CD14-positive monocyte (primary cell): ENCODE measurements around the gene PNPLA7. TPM values are rescaled to one million over a fixed set of nuclear protein-coding genes. Genes with fewer than 3 reads are reported as not detected.
A peak's percentile ranks its signal among the peaks of the same experiment; 100 is the strongest.

ENCODE experiments used
- DNase-seq, 3 donors: peaks; one replicate each; pipeline ENCODE4 v3.0.0-alpha.2; 2011 to 2022
- H2AFZ ChIP-seq: 2 replicates; pipeline ENCODE4 v1.6.0; 2012; ENCODE audit warnings: mild to moderate bottlenecking, low read depth, low read length, inconsistent platforms; ENCODE audit not compliant: insufficient read depth, poor library complexity, severe bottlenecking
- H3K27ac ChIP-seq, 2 donors: 1 replicate in 1 of 2; 2 replicates in 1 of 2; pipeline ENCODE4 v1.5.1; 2012 to 2013; ENCODE audit warnings: low read length in 2 of 2, control low read depth in 1 of 2, inconsistent platforms in 1 of 2, low read depth in 1 of 2, mild to moderate bottlenecking in 1 of 2
- H3K27me3 ChIP-seq, 2 donors: one replicate each; pipeline versions ENCODE4 v1.6.0 to v1.6.1; 2011 to 2013; ENCODE audit warnings: low read length in 2 of 2; ENCODE audit not compliant: control insufficient read depth in 2 of 2, insufficient read depth in 2 of 2
- H3K36me3 ChIP-seq, 2 donors: replicated peaks in 1 of 2; 1 replicate in 1 of 2; 2 replicates in 1 of 2; pipeline versions ENCODE4 v1.5.1 to v1.6.1; 2012 to 2013; ENCODE audit warnings: low read length in 2 of 2, control low read depth in 1 of 2, inconsistent platforms in 1 of 2, mild to moderate bottlenecking in 1 of 2; ENCODE audit not compliant: insufficient read depth in 2 of 2, control insufficient read depth in 1 of 2
- H3K4me1 ChIP-seq, 2 donors: 1 replicate in 1 of 2; 2 replicates in 1 of 2; pipeline versions ENCODE4 v1.5.1 to v1.6.1; 2012 to 2013; ENCODE audit warnings: low read length in 2 of 2, control low read depth in 1 of 2, inconsistent platforms in 1 of 2, mild to moderate bottlenecking in 1 of 2, moderate library complexity in 1 of 2; ENCODE audit not compliant: insufficient read depth in 2 of 2, control insufficient read depth in 1 of 2
- H3K4me2 ChIP-seq: replicated peaks from 2 replicates; pipeline ENCODE3; 2012; ENCODE audit warnings: low read length, moderate library complexity, mild to moderate bottlenecking; ENCODE audit not compliant: poor library complexity, severe bottlenecking; ENCODE audit errors: extremely low read depth
- H3K4me3 ChIP-seq, 3 experiments: fragments of 200-600 bp in 1 of 3; sonication (generic) in 1 of 3; replicated peaks in 1 of 3; 1 replicate in 2 of 3; 2 replicates in 1 of 3; pipeline ENCODE4 v1.5.1; 2011 to 2013; ENCODE audit warnings: low read length in 3 of 3, mild to moderate bottlenecking in 3 of 3, control low read depth in 2 of 3, low read depth in 2 of 3, inconsistent platforms in 1 of 3, moderate library complexity in 1 of 3
- H3K79me2 ChIP-seq: 2 replicates; pipeline ENCODE4 v1.6.0; 2012; ENCODE audit warnings: mild to moderate bottlenecking, control low read depth, inconsistent platforms, low read length, moderate library complexity; ENCODE audit not compliant: insufficient read depth
- H3K9ac ChIP-seq: 2 replicates; pipeline ENCODE4 v1.6.0; 2017; ENCODE audit warnings: low read length, mild to moderate bottlenecking; ENCODE audit not compliant: insufficient read depth, poor library complexity, severe bottlenecking
- H3K9me3 ChIP-seq, 2 donors: replicated peaks in 1 of 2; 1 replicate in 1 of 2; 2 replicates in 1 of 2; pipeline versions ENCODE4 v1.5.1 to v1.6.1; 2012 to 2013; ENCODE audit warnings: low read length in 2 of 2, control low read depth in 1 of 2; ENCODE audit not compliant: control insufficient read depth in 1 of 2, insufficient read depth in 1 of 2
- H4K20me1 ChIP-seq: 2 replicates; pipeline ENCODE4 v1.6.0; 2012; ENCODE audit warnings: mild to moderate bottlenecking, low read length, control low read depth, moderate library complexity; ENCODE audit not compliant: insufficient read depth
- H3K27ac Mint-ChIP-seq, 7 donors: one replicate each; pipeline ENCODE4 v1.8.0; 2020; ENCODE audit warnings: mild to moderate bottlenecking in 7 of 7, mixed read lengths in 7 of 7, moderate library complexity in 6 of 7, inconsistent platforms in 2 of 7
- H3K27me3 Mint-ChIP-seq, 3 donors: one replicate each; pipeline ENCODE4 v1.8.0; 2021 to 2022; ENCODE audit warnings: low read depth in 3 of 3, mild to moderate bottlenecking in 3 of 3, mixed read lengths in 3 of 3, moderate library complexity in 3 of 3, inconsistent platforms in 1 of 3
- H3K36me3 Mint-ChIP-seq, 2 donors: one replicate each; pipeline ENCODE4 v1.8.0; 2020; ENCODE audit warnings: mixed read lengths in 2 of 2, inconsistent platforms in 1 of 2, mild to moderate bottlenecking in 1 of 2
- H3K4me1 Mint-ChIP-seq: one replicate; pipeline ENCODE4 v1.8.0; 2020; ENCODE audit warnings: mild to moderate bottlenecking, mixed read lengths
- H3K4me3 Mint-ChIP-seq, 2 donors: one replicate each; pipeline ENCODE4 v1.8.0; 2020; ENCODE audit warnings: mild to moderate bottlenecking in 2 of 2, mixed read lengths in 2 of 2, moderate library complexity in 1 of 2
- H3K9me3 Mint-ChIP-seq, 7 donors: one replicate each; pipeline ENCODE4 v1.8.0; 2020 to 2022; ENCODE audit warnings: mixed read lengths in 7 of 7, mild to moderate bottlenecking in 6 of 7, moderate library complexity in 6 of 7, inconsistent platforms in 2 of 7
- WGBS: methylation state at CpG from one replicate; pipeline ENCODE4 v1.1.5; 2013; ENCODE audit warnings: missing lambda C conversion rate; ENCODE audit not compliant: insufficient coverage; 5-methylcytosine and 5-hydroxymethylcytosine counted together
- intact Hi-C, 2 donors: fragments of 100-400 bp; cut with micrococcal nuclease; formaldehyde crosslinking; loops; one replicate each; pipeline versions ENCODE4 v1.15.0 to v1.15.1; 2023
- polyA plus RNA-seq, 3 donors: library from polyadenylated mRNA; depleted of rRNA in 1 of 3; unstranded in 2 of 3; stranded (reverse) in 1 of 3; fragments of 300-500 nt in 2 of 3; fragments of >200 nt in 1 of 3; fragmentation: Illumina TruSeq in 2 of 3; gene quantifications; 1 replicate in 2 of 3; 2 replicates in 1 of 3; pipeline ENCODE4 v1.2.3, GENCODE V29; 2012 to 2021
- TF ChIP-seq, protein P1 (sequence below): fragments of 200-600 bp; IDR thresholded peaks from one replicate; pipeline ENCODE4 v1.8.0; 2022; ENCODE audit warnings: antibody characterized with exemption, mild to moderate bottlenecking

The PNPLA7 gene
- polyA plus RNA-seq, 3 donors, result 0.10 to 1.1 (median 0.14) TPM

DNA sequence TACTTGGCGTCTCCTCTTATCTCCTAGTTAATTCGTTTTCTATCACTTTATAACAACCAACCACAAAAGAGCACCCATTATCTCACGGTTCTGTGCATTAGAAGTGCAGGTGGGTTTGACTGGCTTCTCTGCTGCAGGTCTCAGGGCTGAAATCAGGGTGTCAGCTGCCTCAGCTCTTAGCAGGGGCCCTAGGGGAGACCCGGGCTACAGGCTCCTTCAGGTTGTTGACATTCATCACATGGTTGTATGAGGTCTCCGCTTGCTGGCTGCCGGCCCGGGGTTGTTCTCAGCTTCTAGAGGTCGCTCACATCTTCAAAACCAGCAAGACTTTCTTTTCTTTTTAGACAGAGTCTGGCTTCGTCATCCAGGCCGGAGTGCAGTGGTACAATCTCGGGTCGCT lies 43.0 kb upstream of the PNPLA7 start:
- H3K27me3 Mint-ChIP-seq, result peaks cover 2 to 4% (median 3%) of the 10 kb centered on the region in 3 donors
- Histone ChIP-seq H3K9me3 (no peaks in the 10 kb centered on the region), H3K4me2 (no peak overlapping the region), H3K4me3 (no peak overlapping the region), H3K36me3 (peaks cover 0 to under 1% of the 10 kb centered on the region in 2 donors), H3K27ac (no peak overlapping the region), H3K9ac (no peak overlapping the region), H4K20me1 (peaks cover 8% of the 10 kb centered on the region), H3K27me3 (no peaks in the 10 kb centered on the region), H3K79me2 (peaks cover 16% of the 10 kb centered on the region), H3K4me1 (peaks cover 28 to 37% of the 10 kb centered on the region in 2 donors), H2AFZ (no peak overlapping the region)
- intact Hi-C loops, result no loop called here
- no peak overlapping the region for H3K4me3 Mint-ChIP-seq
- TF ChIP-seq, protein P1, sequence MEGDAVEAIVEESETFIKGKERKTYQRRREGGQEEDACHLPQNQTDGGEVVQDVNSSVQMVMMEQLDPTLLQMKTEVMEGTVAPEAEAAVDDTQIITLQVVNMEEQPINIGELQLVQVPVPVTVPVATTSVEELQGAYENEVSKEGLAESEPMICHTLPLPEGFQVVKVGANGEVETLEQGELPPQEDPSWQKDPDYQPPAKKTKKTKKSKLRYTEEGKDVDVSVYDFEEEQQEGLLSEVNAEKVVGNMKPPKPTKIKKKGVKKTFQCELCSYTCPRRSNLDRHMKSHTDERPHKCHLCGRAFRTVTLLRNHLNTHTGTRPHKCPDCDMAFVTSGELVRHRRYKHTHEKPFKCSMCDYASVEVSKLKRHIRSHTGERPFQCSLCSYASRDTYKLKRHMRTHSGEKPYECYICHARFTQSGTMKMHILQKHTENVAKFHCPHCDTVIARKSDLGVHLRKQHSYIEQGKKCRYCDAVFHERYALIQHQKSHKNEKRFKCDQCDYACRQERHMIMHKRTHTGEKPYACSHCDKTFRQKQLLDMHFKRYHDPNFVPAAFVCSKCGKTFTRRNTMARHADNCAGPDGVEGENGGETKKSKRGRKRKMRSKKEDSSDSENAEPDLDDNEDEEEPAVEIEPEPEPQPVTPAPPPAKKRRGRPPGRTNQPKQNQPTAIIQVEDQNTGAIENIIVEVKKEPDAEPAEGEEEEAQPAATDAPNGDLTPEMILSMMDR, result no peak
- peaks cover 0 to 2% (median 0%) of the 10 kb centered on the region in 7 donors for H3K9me3 Mint-ChIP-seq
- peak overlapping the region in 4 of 7 donors; percentile 10 to 57 (median 42) for H3K27ac Mint-ChIP-seq
- H3K4me1 Mint-ChIP-seq, result peaks cover 28% of the 10 kb centered on the region
- DNase-seq, result no peak
- 88% methylated on average over 5 of the region's 12 CpGs for WGBS
- H3K36me3 Mint-ChIP-seq, result peaks cover 3 to 9% of the 10 kb centered on the region in 2 donors

DNA sequence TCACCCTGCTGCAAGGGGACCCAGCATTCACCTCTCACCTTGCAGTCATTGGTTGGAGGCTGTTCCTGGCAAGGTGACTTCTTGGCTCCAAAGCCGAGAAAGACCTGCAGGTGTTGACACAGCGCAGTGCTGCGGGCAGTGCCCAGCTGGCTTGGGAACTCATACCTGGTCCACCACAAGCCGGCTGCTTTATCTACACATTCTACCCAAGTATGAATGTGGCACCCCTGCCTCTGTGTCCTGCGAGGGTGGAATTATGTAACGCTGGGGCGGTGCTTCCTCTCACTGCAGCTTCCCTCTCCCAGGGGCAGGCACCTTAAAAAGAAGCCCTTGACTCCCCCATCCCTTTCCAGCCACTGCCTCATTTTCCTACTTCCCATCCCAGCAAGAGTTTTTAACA lies 42.6 kb upstream of the PNPLA7 start:
- H3K4me1 ChIP-seq, result peaks cover 28 to 37% of the 10 kb centered on the region in 2 donors
- peak in 1 of 3 donors; percentile 30 for DNase-seq
- H4K20me1 ChIP-seq, result peaks cover 8% of the 10 kb centered on the region
- peaks cover 3 to 5% of the 10 kb centered on the region in 2 donors for H3K36me3 ChIP-seq
- H3K4me3 ChIP-seq, result no peak overlapping the region
- Mint-ChIP-seq H3K4me1 (peaks cover 28% of the 10 kb centered on the region), H3K27ac (peak overlapping the region in 3 of 7 donors; percentile 10 to 57 (median 33)), H3K27me3 (peaks cover 2 to 4% (median 3%) of the 10 kb centered on the region in 3 donors), H3K36me3 (peaks cover 7 to 13% of the 10 kb centered on the region in 2 donors), H3K9me3 (peaks cover 0 to 2% (median 0%) of the 10 kb centered on the region in 7 donors), H3K4me3 (no peak overlapping the region)
- TF ChIP-seq, protein P1, result no peak
- H3K4me2 ChIP-seq, result peak overlapping the region; percentile 39
- intact Hi-C loops, result no loop called here
- no peak overlapping the region for H3K27ac ChIP-seq
- H3K27me3 ChIP-seq, result no peaks in the 10 kb centered on the region
- WGBS, result 70% methylated on average over 3 of the region's 7 CpGs
- peaks cover 16% of the 10 kb centered on the region for H3K79me2 ChIP-seq
- no peak overlapping the region for H2AFZ ChIP-seq
- H3K9me3 ChIP-seq, result no peaks in the 10 kb centered on the region
- H3K9ac ChIP-seq, result no peak overlapping the region
